Endothelial cell of umbilical vein (primary cell): ENCODE data around the gene FRY. TPM values are rescaled to one million over a fixed set of nuclear protein-coding genes. Genes with fewer than 3 reads are reported as not detected.

ENCODE experiments used
- BruUV-seq: library from RNA; stranded (reverse); fragments of 400-500 nt; replicated peaks from 2 replicates; lab custom pipeline; 2021; lab: Mats Ljungman, UMichigan
- CTCF ChIA-PET: fragments of 300-600, 350-600 bp; sonication (Branson Sonifier 250); formaldehyde crosslinking; loops from one replicate; lab custom pipeline; 2021; ENCODE audit warnings: antibody characterized with exemption, inconsistent platforms; lab: Charles Lee
- POLR2A ChIA-PET: fragments of 300-600, 350-600 bp; sonication (Branson Sonifier 250); formaldehyde crosslinking; loops from one replicate; lab custom pipeline; 2021; ENCODE audit warnings: antibody characterized with exemption, inconsistent platforms; lab: Charles Lee
- DNase-seq: peaks from one replicate; pipeline ENCODE4 v3.0.0-alpha.2; 2011; ENCODE audit warnings: low read depth, low spot score
- FAIRE-seq: peaks from 2 replicates; lab custom pipeline; 2011; peaks lifted over from hg19 to GRCh38; lab: Jason Lieb, UNC
- H2AFZ ChIP-seq: 2 replicates; pipeline ENCODE4 v1.6.0; 2012; ENCODE audit warnings: low read depth, low read length, control low read depth, inconsistent platforms
- H3K27ac ChIP-seq: 2 replicates; pipeline ENCODE4 v1.5.1; 2011; ENCODE audit warnings: low read depth, mild to moderate bottlenecking, control low read depth, low read length, moderate library complexity; ENCODE audit not compliant: insufficient read depth
- H3K27me3 ChIP-seq, 2 experiments: 2 replicates each; pipeline versions ENCODE4 v1.6.0 to v1.6.1; 2011; ENCODE audit warnings: low read length in 2 of 2, mixed read lengths in 1 of 2; ENCODE audit not compliant: control insufficient read depth in 2 of 2, insufficient read depth in 2 of 2
- H3K36me3 ChIP-seq, 2 experiments: 2 replicates in 1 of 2; 3 replicates in 1 of 2; pipeline ENCODE4 v1.5.1; 2011; ENCODE audit warnings: low read length in 2 of 2, mild to moderate bottlenecking in 1 of 2, moderate library complexity in 1 of 2; ENCODE audit not compliant: control insufficient read depth in 2 of 2, insufficient read depth in 2 of 2; ENCODE audit errors: extremely low read depth in 1 of 2
- H3K4me1 ChIP-seq: 3 replicates; pipeline ENCODE4 v1.5.1; 2011; ENCODE audit warnings: mild to moderate bottlenecking, low read length; ENCODE audit not compliant: control insufficient read depth, insufficient read depth; ENCODE audit errors: extremely low read depth
- H3K4me2 ChIP-seq: 2 replicates; pipeline ENCODE4 v1.6.1; 2011; ENCODE audit warnings: low read length, control low read depth, mixed read lengths; ENCODE audit not compliant: insufficient read depth
- H3K4me3 ChIP-seq, 3 experiments: fragments of 200-600 bp in 1 of 3; sonication (generic), shearing (Covaris generic) in 1 of 3; replicated peaks in 1 of 3; 2 replicates each; pipeline ENCODE4 v1.5.1; 2011 to 2016; ENCODE audit warnings: control low read depth in 3 of 3, low read length in 3 of 3, mild to moderate bottlenecking in 2 of 3, inconsistent platforms in 1 of 3, low read depth in 1 of 3, moderate library complexity in 1 of 3; ENCODE audit not compliant: insufficient read depth in 1 of 3
- H3K79me2 ChIP-seq: 2 replicates; pipeline ENCODE4 v1.6.0; 2012; ENCODE audit warnings: low read length, inconsistent platforms; ENCODE audit not compliant: control insufficient read depth, insufficient read depth
- H3K9ac ChIP-seq: replicated peaks from 2 replicates; pipeline ENCODE3; 2011; ENCODE audit warnings: low read length, control low read depth; ENCODE audit not compliant: insufficient read depth; ENCODE audit errors: extremely low read depth
- H3K9me1 ChIP-seq: replicated peaks from 3 replicates; pipeline ENCODE4 v1.6.0; 2011; ENCODE audit warnings: mild to moderate bottlenecking, low read length; ENCODE audit not compliant: control insufficient read depth, insufficient read depth; ENCODE audit errors: extremely low read depth
- H3K9me3 ChIP-seq: replicated peaks from 2 replicates; pipeline ENCODE4 v1.5.1; 2012; ENCODE audit warnings: low read length, inconsistent platforms; ENCODE audit not compliant: control insufficient read depth, insufficient read depth
- H4K20me1 ChIP-seq: replicated peaks from 2 replicates; pipeline ENCODE3; 2011; ENCODE audit warnings: mild to moderate bottlenecking, low read length; ENCODE audit not compliant: control insufficient read depth, insufficient read depth; ENCODE audit errors: extremely low read depth
- CTCF ChIP-seq, 2 donors: IDR thresholded peaks; 1 replicate in 1 of 2; 2 replicates in 1 of 2; pipeline ENCODE4 v1.5.1; 2011; ENCODE audit warnings: low read length in 2 of 2, mild to moderate bottlenecking in 2 of 2, moderate library complexity in 2 of 2, control low read depth in 1 of 2, inconsistent platforms in 1 of 2, low read depth in 1 of 2; ENCODE audit not compliant: insufficient read depth in 1 of 2; ENCODE audit errors: extremely low read depth in 1 of 2
- EZH2 ChIP-seq: IDR thresholded peaks from 2 replicates; pipeline ENCODE4 v1.6.1; 2012; ENCODE audit warnings: borderline replicate concordance, low read depth, mild to moderate bottlenecking, moderate library complexity, low read length, inconsistent platforms; ENCODE audit not compliant: severe bottlenecking
- FOS ChIP-seq: IDR thresholded peaks from 2 replicates; pipeline ENCODE4 v1.6.1; 2011; ENCODE audit warnings: mild to moderate bottlenecking, low read length, moderate library complexity, borderline replicate concordance; ENCODE audit not compliant: insufficient read depth
- GATA2 ChIP-seq: IDR thresholded peaks from 2 replicates; pipeline ENCODE4 v1.7.0; 2011; ENCODE audit warnings: low read depth, mild to moderate bottlenecking, moderate library complexity, mixed read lengths, low read length; ENCODE audit not compliant: insufficient read length, insufficient read depth
- JUN ChIP-seq: IDR thresholded peaks from 2 replicates; pipeline ENCODE4 v1.6.1; 2011; ENCODE audit warnings: borderline replicate concordance, low read depth; ENCODE audit not compliant: insufficient read length, insufficient read depth
- MAX ChIP-seq: IDR thresholded peaks from 2 replicates; pipeline ENCODE4 v1.6.1; 2011; ENCODE audit not compliant: insufficient read depth, insufficient read length
- MYC ChIP-seq: IDR thresholded peaks from one replicate; pipeline ENCODE4 v1.6.1; 2011; ENCODE audit warnings: mild to moderate bottlenecking, low read depth, low read length
- POLR2A ChIP-seq: IDR thresholded peaks from 2 replicates; pipeline ENCODE4 v1.6.1; 2012; ENCODE audit warnings: low read depth, mild to moderate bottlenecking, control low read depth, low read length
- POLR2AphosphoS5 ChIP-seq: IDR thresholded peaks from 2 replicates; pipeline ENCODE4 v1.6.1; 2012; ENCODE audit warnings: low read depth, mild to moderate bottlenecking, control low read depth, low read length, moderate library complexity; ENCODE audit not compliant: insufficient read depth
- dilution Hi-C: fragments of 300-500 bp; cut with MboI; formaldehyde crosslinking; loops from one replicate; pipeline ENCODE4 v1.15.0; 2019; ENCODE audit warnings: low sequenced_read_pairs; ENCODE audit not compliant: extremely low pct_ligation_motif_present
- intact Hi-C: fragments of 100-400 bp; cut with micrococcal nuclease; formaldehyde crosslinking; loops from one replicate; pipeline ENCODE4 v1.10.0; 2022
- polyA plus RNA-seq, 4 experiments: library from polyadenylated mRNA; depleted of rRNA in 3 of 4; stranded (reverse) in 3 of 4; unstranded in 1 of 4; fragments of >200 nt; gene quantifications; 2 replicates each; pipeline versions ENCODE4 v1.2.1 to v1.2.3, GENCODE V29; 2011 to 2012; ENCODE audit warnings: missing spikeins in 1 of 4
- total RNA-seq: library from RNA; stranded (reverse); gene quantifications from 2 replicates; pipeline ENCODE4 v1.2.3, GENCODE V29; 2021

Gene FRY
- total and polyA plus RNA-seq, 2 donors (not counting 3 experiments of a cell fraction or from before 2014, with no cell fraction given) = 57.3 to 75.8 TPM

- CTCF ChIA-PET = interaction anchor here (0.5 to 3.8 kb wide), 5 partner anchors 8 to 269 kb away, joined by 3 to 31 read pairs (median 3); partner anchors contain the start of gene FRY
- Histone ChIP-seq H2AFZ (no peak overlapping the region), H3K36me3 (peaks cover 0 to 6% of the 10 kb centered on the region in 2 experiments), H3K9me1 (no peaks in the 10 kb centered on the region), H3K4me1 (peaks cover 70% of the 10 kb centered on the region), H3K9me3 (no peaks in the 10 kb centered on the region), H3K27me3 (no peaks in the 10 kb centered on the region), H3K9ac (peak overlapping the region; percentile 86), H3K4me2 (peak overlapping the region; percentile 93), H3K4me3 (peak overlapping the region; percentile 36 to 75 (median 43)), H3K27ac (peak overlapping the region; percentile 86), H4K20me1 (no peaks in the 10 kb centered on the region), H3K79me2 (peaks cover 19% of the 10 kb centered on the region)
- DNase-seq = peak; percentile 99
- dilution Hi-C loops = no loop called here
- POLR2A ChIA-PET = no interaction called here
- BruUV-seq = no TSS peak
- TF ChIP-seq POLR2AphosphoS5 = peak; percentile 89
- TF ChIP-seq GATA2 = peak; percentile 80
- peak; percentile 94 for TF ChIP-seq FOS
- peak; percentile 25 for TF ChIP-seq MAX
- peak; percentile 87 for TF ChIP-seq POLR2A
- TF ChIP-seq JUN = peak; percentile 79
- TF ChIP-seq MYC = no peak
- TF ChIP-seq CTCF (IDR thresholded peaks at IDR 0.05; ENCODE audit: extremely low read depth in 1 of 2, insufficient read depth in 1 of 2, low read depth in 1 of 2, low read length in 2 of 2) = no peak
- no peak for TF ChIP-seq EZH2
- FAIRE-seq = peak; percentile 86
- intact Hi-C loops = loop anchor here (1.0 kb wide), 1 partner anchor 54 kb away; the partner anchor contains the start of genes BRCA2 and ZAR1L
These were observed 230.0 kb downstream of the FRY start for GRCh38 chr13:32261567-32261966.
